OCI-LY7 (cell line): Measurements from ENCODE around the gene CD9. TPM values are rescaled to one million over a fixed set of nuclear protein-coding genes. Genes with fewer than 3 reads are reported as not detected.
A peak's percentile ranks its signal among the peaks of the same experiment; 100 is the strongest.

Experiments used
- BruUV-seq: library from RNA; stranded (reverse); fragments of 400-500 nt; replicated peaks from 2 replicates; lab custom pipeline; 2021; lab: Mats Ljungman, UMichigan
- CTCF ChIA-PET: fragments of 300-600 bp; sonication (Branson Sonifier 250); formaldehyde crosslinking; loops from one replicate; lab custom pipeline; 2022; ENCODE audit warnings: antibody characterized with exemption; ENCODE audit not compliant: unreplicated experiment; lab: Charles Lee
- POLR2A ChIA-PET: fragments of 300-600 bp; sonication (Branson Sonifier 250); formaldehyde crosslinking; loops from one replicate; lab custom pipeline; 2022; ENCODE audit warnings: antibody characterized with exemption; lab: Charles Lee
- DNase-seq: peaks from one replicate; pipeline ENCODE4 v3.0.0-alpha.2; 2015; ENCODE audit warnings: low spot score
- H2AFZ ChIP-seq: fragments of 200-600 bp; sonication (generic), shearing (Covaris generic); 2 replicates; pipeline ENCODE4 v1.6.1; 2014; ENCODE audit warnings: mild to moderate bottlenecking, antibody characterized with exemption, low read length, moderate library complexity
- H3K27ac ChIP-seq: fragments of 200-600 bp; sonication (generic); 2 replicates; pipeline ENCODE4 v1.5.1; 2014; ENCODE audit warnings: mixed run types, low read depth, mild to moderate bottlenecking, moderate library complexity, low read length, inconsistent platforms; ENCODE audit not compliant: poor library complexity, severe bottlenecking
- H3K36me3 ChIP-seq: fragments of 200-600 bp; sonication (generic); 2 replicates; pipeline ENCODE4 v1.6.1; 2014; ENCODE audit warnings: mild to moderate bottlenecking, antibody characterized with exemption, low read length, moderate library complexity, mixed read lengths; ENCODE audit not compliant: insufficient read depth
- H3K4me1 ChIP-seq: fragments of 200-600 bp; sonication (generic); 2 replicates; pipeline ENCODE4 v1.5.1; 2014; ENCODE audit warnings: mild to moderate bottlenecking, low read length; ENCODE audit not compliant: insufficient read depth, poor library complexity, severe bottlenecking
- H3K4me2 ChIP-seq: fragments of 200-600 bp; sonication (generic); 2 replicates; pipeline ENCODE4 v1.6.1; 2014; ENCODE audit warnings: mild to moderate bottlenecking, low read length
- H3K4me3 ChIP-seq: fragments of 200-600 bp; sonication (generic); 2 replicates; pipeline ENCODE4 v1.5.1; 2014; ENCODE audit warnings: mild to moderate bottlenecking, low read depth, low read length; ENCODE audit not compliant: poor library complexity, severe bottlenecking
- H3K79me2 ChIP-seq: fragments of 200-600 bp; sonication (generic); 2 replicates; pipeline ENCODE4 v1.6.1; 2016; ENCODE audit warnings: low read depth, mild to moderate bottlenecking, low read length, moderate library complexity, mixed read lengths; ENCODE audit not compliant: insufficient read depth
- H3K9me2 ChIP-seq: fragments of 200-600 bp; sonication (generic); 2 replicates; pipeline ENCODE4 v1.6.1; 2016; ENCODE audit warnings: mild to moderate bottlenecking, low read length, mixed read lengths; ENCODE audit not compliant: insufficient read depth
- H3K9me3 ChIP-seq: fragments of 200-600 bp; sonication (generic); 2 replicates; pipeline ENCODE4 v1.6.1; 2014; ENCODE audit warnings: mild to moderate bottlenecking, mixed run types, low read length, mixed read lengths
- H4K20me1 ChIP-seq: fragments of 200-600 bp; sonication (generic); 2 replicates; pipeline ENCODE4 v1.6.1; 2014; ENCODE audit warnings: mild to moderate bottlenecking, antibody characterized with exemption, low read length, moderate library complexity, mixed read lengths; ENCODE audit not compliant: insufficient read depth
- EZH2phosphoT487 ChIP-seq: fragments of 200-600 bp; sonication (generic); IDR thresholded peaks from 2 replicates; pipeline ENCODE4 v1.6.1; 2018; ENCODE audit warnings: low read depth, borderline replicate concordance, mild to moderate bottlenecking, mixed run types, antibody characterized with exemption, low read length, moderate library complexity, mixed read lengths
- intact Hi-C: fragments of 100-400 bp; cut with micrococcal nuclease; formaldehyde crosslinking; loops from one replicate; pipeline ENCODE4 v1.10.0; 2022; ENCODE audit not compliant: unreplicated experiment
- total RNA-seq, 2 experiments: library from RNA; depleted of rRNA in 1 of 2; stranded (reverse); fragments of >200 nt in 1 of 2; shearing (Covaris generic) in 1 of 2; gene quantifications; 2 replicates each; pipeline ENCODE4 v1.2.3, GENCODE V29; 2014 to 2022
- TF ChIP-seq, protein P1 (sequence below): fragments of 200-600 bp; sonication (generic); conservative IDR thresholded peaks from 2 replicates; pipeline ENCODE4 v1.5.1; 2014; ENCODE audit warnings: mild to moderate bottlenecking, antibody characterized with exemption, low read length, moderate library complexity, mixed read lengths

CD9 gene
- total RNA-seq, 2 experiments from 2014 or later = not detected

DNA sequence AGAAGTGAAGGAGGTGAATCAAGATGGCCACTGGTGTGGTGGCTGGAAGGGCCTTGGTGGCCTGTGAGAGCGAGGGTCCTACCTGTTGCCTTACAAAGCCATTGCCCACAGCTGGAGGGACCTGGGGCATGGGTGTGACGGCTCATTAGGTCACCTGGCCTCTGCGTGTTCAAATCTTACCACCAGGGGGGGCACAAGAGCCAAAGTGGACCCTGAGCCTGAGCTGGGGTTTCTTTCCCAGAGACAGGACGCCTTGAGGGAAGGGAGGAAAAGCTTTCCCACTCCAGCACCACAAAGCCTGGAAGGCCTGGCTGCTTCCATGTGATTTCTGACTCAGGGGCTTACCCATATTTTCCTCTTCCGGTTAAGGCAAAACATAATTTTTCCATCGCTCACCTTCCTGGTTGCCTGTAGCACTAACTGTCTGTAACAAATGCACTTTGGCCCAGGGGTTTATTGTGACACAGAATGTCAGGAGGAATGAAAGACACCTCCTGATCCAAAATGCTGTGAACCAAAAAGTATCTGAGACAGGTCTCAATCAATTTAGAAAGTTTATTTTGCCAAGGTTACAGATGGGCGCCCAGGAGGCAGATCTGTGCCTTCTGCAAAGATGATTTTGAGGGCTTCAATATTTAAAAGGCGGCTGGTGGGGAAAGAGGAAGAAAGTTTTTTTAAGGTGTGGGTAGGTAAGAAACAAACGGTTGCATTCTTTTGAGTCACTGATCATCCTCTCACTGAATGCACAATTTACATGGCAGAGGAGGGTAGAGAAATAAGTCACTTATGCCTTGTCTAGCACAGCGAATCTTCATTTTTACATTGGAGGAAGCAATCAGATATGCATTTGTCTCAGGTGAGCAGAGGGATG lies 4.3 kb upstream of the CD9 start:
- no TSS peak for BruUV-seq
- intact Hi-C loops = loop anchor here (1.0 to 2.0 kb wide), 3 partner anchors 82 to 133 kb away; no protein-coding TSS in a partner anchor
- no peaks in the 10 kb centered on the region for H4K20me1 ChIP-seq
- no peak overlapping the region for H3K4me3 ChIP-seq
- H3K4me2 ChIP-seq = peak overlapping the region; percentile 20; the same call in 1 of the 2 replicates
- no peaks in the 10 kb centered on the region for H3K9me3 ChIP-seq
- H3K36me3 ChIP-seq = no peaks in the 10 kb centered on the region
- ChIA-PET CTCF (interaction anchor here (0.6 to 1.4 kb wide), 5 partner anchors 34 to 125 kb away, joined by 4 to 8 read pairs (median 6); no protein-coding TSS in a partner anchor), POLR2A (interaction anchor here (1.0 kb wide), 1 partner anchor 199 kb away, joined by 8 read pairs; no protein-coding TSS in a partner anchor)
- no peaks in the 10 kb centered on the region for H3K79me2 ChIP-seq
- DNase-seq = peak; percentile 73
- peaks cover 14% of the 10 kb centered on the region for H3K4me1 ChIP-seq
- no peaks in the 10 kb centered on the region for H3K9me2 ChIP-seq
- H2AFZ ChIP-seq = peak overlapping the region; percentile 40; the same call in 1 of the 2 replicates
- no peak overlapping the region for H3K27ac ChIP-seq
- TF ChIP-seq, protein P1, sequence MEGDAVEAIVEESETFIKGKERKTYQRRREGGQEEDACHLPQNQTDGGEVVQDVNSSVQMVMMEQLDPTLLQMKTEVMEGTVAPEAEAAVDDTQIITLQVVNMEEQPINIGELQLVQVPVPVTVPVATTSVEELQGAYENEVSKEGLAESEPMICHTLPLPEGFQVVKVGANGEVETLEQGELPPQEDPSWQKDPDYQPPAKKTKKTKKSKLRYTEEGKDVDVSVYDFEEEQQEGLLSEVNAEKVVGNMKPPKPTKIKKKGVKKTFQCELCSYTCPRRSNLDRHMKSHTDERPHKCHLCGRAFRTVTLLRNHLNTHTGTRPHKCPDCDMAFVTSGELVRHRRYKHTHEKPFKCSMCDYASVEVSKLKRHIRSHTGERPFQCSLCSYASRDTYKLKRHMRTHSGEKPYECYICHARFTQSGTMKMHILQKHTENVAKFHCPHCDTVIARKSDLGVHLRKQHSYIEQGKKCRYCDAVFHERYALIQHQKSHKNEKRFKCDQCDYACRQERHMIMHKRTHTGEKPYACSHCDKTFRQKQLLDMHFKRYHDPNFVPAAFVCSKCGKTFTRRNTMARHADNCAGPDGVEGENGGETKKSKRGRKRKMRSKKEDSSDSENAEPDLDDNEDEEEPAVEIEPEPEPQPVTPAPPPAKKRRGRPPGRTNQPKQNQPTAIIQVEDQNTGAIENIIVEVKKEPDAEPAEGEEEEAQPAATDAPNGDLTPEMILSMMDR = peak; percentile 87
- TF ChIP-seq EZH2phosphoT487 = no peak

DNA sequence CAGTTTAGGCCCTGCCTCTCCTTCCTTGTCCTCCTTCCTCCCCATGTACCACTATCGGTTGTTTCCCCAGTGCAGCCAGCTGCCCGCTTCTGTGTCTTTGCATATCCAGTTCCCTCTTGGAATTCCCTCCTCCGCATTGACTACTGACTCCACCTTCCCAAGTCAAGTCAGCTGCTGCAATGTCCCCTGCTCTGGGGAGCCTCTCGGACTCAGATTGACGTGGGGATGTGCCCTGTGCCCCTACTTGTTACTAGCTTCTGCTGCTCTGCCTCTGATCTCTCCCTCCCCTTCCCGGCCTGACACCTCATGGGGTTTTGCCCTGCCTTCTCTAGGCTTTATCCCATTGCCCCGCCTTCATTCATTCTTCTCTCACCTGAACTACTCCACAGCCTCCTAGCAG lies 2.1 kb upstream of the CD9 start:
- BruUV-seq = no TSS peak
- TF ChIP-seq, protein P1 = no peak
- no peak for TF ChIP-seq EZH2phosphoT487
- POLR2A ChIA-PET = no interaction called here

DNA sequence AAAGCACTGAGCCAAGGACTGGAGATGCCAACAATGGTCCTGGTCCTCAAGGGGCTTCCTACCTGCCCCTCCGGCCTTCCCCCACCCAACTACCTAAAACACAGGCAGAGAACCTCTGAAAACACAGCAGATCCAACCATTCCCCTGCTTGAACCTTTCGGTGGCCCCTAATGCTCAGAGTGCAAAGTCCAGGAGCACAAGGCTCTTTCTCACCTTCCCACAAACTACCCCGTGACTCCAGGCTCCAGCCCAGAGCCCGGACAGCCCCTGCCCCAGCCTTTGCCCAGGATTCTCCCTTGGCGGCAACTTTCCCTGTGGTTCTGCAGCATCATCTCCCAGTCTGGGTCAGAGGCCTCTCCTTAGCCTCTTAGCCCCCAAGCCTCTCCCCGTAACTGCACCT lies 1.6 kb upstream of the CD9 start:
- Histone ChIP-seq H3K36me3 (no peaks in the 10 kb centered on the region), H3K27ac (no peak overlapping the region), H3K9me3 (no peaks in the 10 kb centered on the region), H3K4me2 (no peak overlapping the region), H3K4me3 (no peak overlapping the region), H3K79me2 (no peaks in the 10 kb centered on the region), H3K9me2 (no peaks in the 10 kb centered on the region), H4K20me1 (no peaks in the 10 kb centered on the region), H2AFZ (no peak overlapping the region), H3K4me1 (peaks cover 14% of the 10 kb centered on the region)
- TF ChIP-seq EZH2phosphoT487 = no peak
- TF ChIP-seq, protein P1 = no peak
- POLR2A ChIA-PET = no interaction called here
- no TSS peak for BruUV-seq
- no peak for DNase-seq
- intact Hi-C loops = no loop called here
- CTCF ChIA-PET = no interaction called here

More for the DNA sequence above, 2.1 kb upstream of the CD9 start:
- no peaks in the 10 kb centered on the region for H4K20me1 ChIP-seq
- H3K4me2 ChIP-seq = no peak overlapping the region
- CTCF ChIA-PET = no interaction called here
- H3K4me1 ChIP-seq = peaks cover 14% of the 10 kb centered on the region
- no peaks in the 10 kb centered on the region for H3K9me3 ChIP-seq
- intact Hi-C loops = no loop called here
- no peak overlapping the region for H3K27ac ChIP-seq
- H3K9me2 ChIP-seq = no peaks in the 10 kb centered on the region
- no peaks in the 10 kb centered on the region for H3K36me3 ChIP-seq
- H3K79me2 ChIP-seq = no peaks in the 10 kb centered on the region
- no peak overlapping the region for H2AFZ ChIP-seq
- no peak overlapping the region for H3K4me3 ChIP-seq
- DNase-seq = no peak
